ENCODE data around the gene RTRAF.

DNA sequence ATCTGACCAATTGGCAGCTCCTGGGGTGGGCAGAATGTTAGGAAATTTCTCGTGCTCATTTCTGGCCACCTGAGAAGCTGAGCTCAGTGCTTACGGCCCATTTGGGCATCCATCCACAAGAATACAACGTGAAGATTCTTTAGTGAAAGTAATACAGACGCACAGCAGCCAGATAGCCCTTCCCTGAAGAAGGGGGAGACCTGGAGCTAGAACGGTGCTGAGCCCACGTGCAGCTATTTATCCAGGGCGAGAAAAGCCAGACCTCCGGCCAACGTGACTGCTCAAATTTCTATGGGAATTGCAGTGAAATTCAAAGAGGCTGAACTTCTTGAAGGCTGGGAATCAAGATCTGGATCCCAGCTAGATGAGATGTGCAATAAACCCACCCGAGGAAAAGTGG lies 58.8 kb downstream of the RTRAF start:
- TF ChIP-seq POLR2A (IDR thresholded peaks at IDR 0.05), result no peak
- TF ChIP-seq, protein P1, sequence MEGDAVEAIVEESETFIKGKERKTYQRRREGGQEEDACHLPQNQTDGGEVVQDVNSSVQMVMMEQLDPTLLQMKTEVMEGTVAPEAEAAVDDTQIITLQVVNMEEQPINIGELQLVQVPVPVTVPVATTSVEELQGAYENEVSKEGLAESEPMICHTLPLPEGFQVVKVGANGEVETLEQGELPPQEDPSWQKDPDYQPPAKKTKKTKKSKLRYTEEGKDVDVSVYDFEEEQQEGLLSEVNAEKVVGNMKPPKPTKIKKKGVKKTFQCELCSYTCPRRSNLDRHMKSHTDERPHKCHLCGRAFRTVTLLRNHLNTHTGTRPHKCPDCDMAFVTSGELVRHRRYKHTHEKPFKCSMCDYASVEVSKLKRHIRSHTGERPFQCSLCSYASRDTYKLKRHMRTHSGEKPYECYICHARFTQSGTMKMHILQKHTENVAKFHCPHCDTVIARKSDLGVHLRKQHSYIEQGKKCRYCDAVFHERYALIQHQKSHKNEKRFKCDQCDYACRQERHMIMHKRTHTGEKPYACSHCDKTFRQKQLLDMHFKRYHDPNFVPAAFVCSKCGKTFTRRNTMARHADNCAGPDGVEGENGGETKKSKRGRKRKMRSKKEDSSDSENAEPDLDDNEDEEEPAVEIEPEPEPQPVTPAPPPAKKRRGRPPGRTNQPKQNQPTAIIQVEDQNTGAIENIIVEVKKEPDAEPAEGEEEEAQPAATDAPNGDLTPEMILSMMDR (IDR thresholded peaks at IDR 0.05), result no peak
- TF ChIP-seq EP300 (IDR thresholded peaks at IDR 0.05), result no peak

Data from upper lobe of left lung (tissue), 4 donors.